Measurements from ENCODE around the gene CDH11.

DNA sequence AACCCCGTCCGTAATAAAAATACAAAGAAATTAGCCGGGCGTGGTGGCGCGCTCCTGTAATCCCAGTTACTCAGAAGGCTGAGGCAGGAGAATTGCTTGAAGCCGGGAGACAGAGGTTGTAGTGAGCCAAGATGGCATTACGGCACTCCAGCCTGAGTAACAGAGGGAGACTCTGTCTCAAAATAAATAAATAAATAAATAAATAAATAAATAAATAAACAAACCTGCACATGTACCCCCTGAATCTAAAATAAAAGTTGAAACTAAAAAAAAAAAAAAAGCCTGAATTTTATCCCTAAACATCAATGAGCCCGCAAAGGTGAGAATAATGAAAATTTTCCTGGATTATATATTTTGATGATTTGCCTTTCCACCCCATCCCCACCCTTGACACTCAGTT, 124.7 kb downstream of the CDH11 start:
- TF ChIP-seq, protein P1, sequence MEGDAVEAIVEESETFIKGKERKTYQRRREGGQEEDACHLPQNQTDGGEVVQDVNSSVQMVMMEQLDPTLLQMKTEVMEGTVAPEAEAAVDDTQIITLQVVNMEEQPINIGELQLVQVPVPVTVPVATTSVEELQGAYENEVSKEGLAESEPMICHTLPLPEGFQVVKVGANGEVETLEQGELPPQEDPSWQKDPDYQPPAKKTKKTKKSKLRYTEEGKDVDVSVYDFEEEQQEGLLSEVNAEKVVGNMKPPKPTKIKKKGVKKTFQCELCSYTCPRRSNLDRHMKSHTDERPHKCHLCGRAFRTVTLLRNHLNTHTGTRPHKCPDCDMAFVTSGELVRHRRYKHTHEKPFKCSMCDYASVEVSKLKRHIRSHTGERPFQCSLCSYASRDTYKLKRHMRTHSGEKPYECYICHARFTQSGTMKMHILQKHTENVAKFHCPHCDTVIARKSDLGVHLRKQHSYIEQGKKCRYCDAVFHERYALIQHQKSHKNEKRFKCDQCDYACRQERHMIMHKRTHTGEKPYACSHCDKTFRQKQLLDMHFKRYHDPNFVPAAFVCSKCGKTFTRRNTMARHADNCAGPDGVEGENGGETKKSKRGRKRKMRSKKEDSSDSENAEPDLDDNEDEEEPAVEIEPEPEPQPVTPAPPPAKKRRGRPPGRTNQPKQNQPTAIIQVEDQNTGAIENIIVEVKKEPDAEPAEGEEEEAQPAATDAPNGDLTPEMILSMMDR (IDR thresholded peaks at IDR 0.05), result no peak
- TF ChIP-seq ZFX (IDR thresholded peaks at IDR 0.05; ENCODE audit: borderline replicate concordance), result no peak

Data from 22Rv1 (cell line).